Hematopoietic multipotent progenitor cell treated with erythropoietin and hydrocortisone succinate and interleukin-3 and kit ligand, for 15 days (in vitro differentiated cells): ENCODE data around the gene DRC7.
"Not testable (repeated sequence)": the region's sequence is repeated elsewhere in the genome, so short reads cannot be mapped to it uniquely, and the experiment has no call there.

Experiments used
- DNase-seq: peaks from one replicate; pipeline ENCODE4 v3.0.0-alpha.2; 2015; ENCODE audit warnings: low spot score

The DRC7 gene

DNA sequence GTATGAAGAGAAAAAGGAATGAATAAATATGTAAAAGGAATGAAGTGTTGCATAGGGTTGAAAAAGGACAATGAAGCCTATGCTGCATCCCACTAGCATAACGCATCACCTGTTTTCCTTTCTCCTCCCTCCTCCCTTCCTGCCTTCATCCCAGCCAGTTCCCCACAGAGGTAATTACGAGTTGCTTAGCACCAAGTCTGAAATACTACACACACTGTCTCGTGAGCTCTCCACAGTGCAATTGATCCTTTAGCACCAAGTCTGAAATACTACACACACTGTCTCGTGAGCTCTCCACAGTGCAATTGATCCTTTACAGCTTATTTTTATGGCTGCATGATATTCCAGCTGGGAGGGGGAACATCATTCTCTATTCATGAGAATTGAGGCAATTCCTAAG lies 1.1 kb upstream of the DRC7 start:
- no peak for DNase-seq

DNA sequence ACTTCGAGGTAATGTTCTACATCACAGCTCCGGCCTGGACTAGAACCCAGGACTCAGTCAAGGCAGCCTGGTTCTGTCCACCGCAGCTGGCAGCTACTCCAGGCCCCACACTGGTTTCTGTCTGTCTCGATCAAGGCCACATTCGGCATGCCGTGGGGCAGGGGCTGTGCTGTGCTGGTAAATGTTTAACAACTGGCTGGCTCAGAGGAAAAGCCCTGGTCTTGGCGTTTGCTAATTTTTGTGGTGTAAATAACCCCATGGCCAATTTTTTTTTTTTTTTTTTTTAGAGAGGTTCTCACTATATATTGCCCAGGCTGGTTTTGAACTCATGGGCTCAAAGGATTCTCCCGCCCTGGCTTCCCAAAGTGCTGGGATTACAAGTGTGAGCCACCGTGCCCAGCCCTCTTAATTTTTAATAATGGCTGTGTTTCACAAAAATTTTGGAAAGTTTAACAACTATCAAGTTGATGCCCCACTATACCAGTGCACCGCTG lies 328 bp upstream of the DRC7 start:
- no peak for DNase-seq

DNA sequence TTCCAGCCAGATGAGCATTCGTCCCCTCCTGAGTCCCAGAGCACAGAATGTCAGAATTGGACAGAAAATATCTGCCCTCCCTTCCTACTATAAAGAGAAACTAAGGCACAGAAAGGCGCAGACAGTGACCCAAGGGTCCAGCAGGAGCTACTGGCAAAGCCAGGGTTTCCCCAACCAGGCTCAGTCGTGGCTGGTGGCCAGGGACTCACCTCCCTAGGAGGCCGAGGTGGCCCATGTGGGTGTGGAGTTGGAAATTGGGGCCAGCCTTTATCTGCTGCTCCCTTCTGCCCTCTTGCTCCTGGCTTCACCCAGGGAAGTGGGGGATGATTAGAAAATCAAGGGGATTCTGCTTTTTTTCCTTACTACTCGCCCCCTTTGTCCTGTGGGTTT lies 1.1 kb downstream of the DRC7 start:
- peak; percentile 45 for DNase-seq

DNA sequence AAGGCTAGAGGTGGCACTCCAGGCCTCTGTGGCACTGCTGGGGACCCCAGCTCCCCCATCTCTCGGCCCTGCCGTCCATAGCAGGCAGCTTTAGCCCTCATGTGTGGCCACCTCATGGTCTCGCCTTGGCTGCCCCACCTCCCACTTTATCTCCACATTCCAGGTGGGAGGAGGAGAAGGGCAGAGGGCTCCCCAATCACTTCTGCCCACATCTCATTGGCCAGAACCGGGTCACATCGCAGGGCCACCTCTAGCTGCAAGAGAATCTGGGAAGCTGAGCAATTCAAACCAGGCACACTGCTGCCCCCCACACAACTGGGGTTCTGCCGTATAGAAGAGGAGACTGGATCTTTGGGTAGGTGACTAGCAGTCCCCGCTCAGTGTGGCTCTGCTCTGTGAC lies 1.6 kb downstream of the DRC7 start:
- no peak for DNase-seq

DNA sequence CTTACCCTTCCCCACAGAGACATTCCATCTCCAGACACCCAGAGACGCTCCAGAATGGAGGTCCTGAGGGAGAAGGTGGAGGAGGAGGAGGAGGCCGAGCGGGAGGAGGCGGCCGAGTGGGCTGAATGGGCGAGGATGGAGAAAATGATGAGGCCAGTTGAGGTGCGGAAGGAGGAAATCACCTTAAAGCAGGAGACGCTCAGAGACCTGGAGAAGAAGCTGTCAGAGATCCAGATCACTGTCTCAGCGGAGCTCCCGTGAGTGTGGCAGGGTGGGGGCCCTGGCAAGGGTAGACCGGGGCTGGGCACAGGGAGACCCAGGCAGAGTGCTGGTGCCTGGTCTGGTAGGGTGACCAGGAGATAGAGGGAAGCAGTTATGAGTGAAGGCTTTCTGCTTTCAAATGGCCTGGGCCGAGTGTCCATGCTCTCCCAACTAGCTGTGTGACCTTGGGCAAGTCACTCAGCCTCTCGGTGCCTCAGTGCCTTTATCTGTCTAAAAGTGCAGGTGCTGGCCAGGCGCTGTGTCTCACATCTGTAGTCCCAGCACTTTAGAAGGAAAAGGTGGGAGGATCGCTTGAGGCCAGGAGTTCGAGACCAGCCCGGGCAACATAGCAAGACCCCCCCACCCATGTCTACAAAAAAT lies 3.4 kb downstream of the DRC7 start:
- DNase-seq, result no peak

DNA sequence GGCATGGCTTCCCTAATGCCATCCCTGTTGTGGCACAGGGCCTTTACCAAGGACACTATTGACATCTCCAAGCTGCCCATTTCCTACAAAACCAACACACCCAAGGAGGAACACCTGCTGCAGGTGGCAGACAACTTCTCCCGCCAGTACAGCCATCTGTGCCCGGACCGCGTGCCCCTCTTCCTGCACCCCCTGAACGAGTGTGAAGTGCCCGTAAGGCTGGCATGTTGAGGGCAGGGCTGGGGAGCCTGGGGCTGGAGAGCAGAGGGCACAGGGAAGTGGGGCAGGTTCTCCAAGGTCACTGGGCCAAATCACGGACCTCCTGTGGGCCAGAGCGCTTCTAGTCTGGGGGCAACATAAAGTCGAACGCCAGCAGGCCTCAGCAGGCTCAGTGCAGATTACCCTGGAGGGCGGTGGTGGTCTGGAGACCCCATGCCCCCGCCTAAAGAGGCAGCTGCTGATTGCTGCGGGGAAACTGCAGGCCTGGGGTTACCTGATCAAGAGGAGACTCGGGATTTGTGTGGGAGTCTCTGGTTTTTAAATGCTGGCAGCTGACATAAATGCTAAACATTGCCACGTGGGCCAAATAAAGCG lies 4.3 kb downstream of the DRC7 start:
- DNase-seq, result no peak

DNA sequence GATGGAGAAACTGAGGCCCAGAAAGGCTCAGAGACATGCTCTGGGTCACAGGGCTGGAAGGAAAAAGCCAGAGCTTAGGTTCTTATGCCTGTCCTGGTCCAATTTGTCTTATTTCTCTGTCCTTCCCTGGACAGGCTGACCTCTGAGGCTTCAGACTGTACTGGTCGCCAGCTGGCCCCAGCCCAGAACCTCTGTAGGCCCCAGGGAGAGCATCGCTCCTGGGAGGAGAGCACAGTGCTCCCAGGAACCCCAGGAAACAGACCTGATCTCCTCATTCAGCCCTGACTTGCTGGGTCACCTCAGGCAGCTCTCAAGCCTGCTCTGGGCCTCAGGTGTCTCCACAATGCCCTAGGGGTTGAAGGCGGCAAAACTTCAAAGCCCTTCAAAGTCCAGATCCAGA lies 4.9 kb downstream of the DRC7 start:
- no peak for DNase-seq

DNA sequence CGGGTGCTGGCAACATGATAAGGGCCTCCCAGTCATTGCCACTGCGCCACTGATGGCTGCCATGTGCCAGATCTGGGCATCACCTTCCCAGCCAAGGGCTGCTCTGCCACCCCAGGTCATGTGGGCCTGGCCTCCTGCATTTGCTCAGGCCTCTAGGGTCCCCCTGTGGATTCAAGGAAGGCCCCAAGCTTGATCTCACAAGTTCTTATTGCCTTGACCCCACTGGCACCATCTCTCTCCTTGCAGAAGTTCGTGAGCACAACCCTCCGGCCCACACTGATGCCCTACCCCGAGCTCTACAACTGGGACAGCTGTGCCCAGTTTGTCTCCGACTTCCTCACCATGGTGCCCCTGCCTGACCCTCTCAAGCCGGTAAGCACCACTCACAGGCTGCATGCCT lies 5.3 kb downstream of the DRC7 start:
- DNase-seq, result peak; percentile 22

DNA sequence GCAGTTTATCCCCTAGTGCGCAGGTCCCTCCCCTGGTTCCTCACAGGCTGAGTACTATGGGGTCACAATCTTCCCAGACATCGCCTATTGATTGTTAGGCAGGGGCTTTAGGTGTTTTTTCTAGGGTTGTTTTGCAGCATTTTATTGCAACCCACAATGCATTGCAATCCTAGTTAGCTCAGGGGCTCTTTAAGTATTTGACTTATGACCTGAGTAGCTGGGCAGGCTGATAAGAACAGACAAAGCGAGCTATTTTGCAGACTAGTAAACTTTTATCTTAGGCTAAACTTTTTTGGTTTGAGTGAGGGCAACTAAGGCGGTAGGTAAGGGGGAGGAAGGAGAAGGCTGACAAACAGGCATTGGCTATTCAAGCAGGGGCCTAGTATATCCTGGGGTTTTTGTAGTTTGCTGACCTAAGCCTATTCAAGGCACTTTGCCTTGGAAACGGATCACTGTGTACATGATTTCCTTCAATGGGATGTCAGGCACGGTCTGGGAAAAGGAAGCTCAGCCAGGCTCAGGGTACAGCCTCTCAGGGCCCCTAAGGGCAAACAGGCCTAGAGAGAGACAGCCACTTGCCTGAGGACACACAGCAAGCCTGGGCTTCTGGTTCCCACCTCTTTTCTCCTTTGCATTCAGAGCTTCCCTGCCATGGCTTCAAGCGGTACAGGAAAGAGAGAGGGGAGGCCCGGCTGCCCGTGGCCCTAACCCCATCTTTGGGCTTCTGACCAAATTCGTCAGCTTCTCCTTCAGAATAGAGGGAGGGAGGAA lies 6.4 kb downstream of the DRC7 start:
- peak; percentile 16 for DNase-seq

DNA sequence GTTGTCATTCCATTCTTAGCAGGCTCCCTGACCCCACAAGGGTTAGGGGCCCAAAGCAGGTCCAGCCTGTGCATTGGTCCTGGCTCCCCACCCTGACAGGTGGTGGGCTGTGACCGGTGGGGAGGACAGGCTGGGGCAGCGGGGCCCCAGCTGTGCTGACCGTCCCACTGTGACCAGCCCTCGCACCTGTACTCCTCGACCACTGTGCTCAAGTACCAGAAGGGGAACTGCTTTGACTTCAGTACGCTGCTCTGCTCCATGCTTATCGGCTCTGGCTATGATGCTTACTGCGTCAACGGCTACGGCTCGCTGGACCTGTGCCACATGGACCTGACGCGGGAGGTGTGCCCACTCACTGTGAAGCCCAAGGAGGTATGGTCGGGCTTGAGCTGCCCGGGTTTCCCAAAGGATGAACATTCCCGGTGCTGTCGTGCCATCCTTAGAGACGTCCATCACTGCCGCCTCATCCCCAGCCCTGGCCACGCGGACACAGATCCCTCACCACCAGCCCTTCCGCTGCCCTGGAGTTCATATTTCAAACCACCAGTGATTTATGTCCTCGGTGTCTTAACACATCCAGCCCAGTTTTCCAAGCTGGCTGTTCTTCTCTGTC lies 7.3 kb downstream of the DRC7 start:
- no peak for DNase-seq

DNA sequence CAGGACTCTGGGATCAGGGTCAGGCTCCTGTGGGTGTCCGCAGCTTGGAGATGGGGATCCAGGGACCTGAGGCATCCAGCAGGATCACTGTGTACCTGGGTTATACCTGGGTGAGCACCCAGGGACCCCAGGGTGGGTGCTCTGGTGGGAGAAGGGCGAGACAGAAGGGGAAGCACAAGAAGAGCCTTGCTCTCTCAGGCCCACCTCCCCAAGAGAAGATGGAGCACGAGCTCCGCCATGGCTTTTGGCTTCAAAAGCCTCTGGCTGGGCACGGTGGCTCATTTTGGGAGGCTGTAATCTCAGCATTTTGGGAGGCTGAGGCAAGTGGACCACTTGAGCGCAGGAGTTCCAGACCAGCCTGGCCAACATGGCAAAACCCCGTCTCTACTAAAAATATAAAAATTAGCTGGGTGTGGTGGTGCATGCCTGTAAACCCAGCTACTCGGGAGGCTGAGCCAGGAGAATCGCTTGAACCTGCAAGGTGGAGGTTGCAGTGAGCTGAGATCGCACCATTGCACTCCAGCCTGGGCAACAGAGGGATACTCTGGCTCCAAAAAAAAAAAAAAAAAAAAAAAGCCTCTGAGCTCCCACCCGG lies 8.9 kb downstream of the DRC7 start:
- no peak for DNase-seq

DNA sequence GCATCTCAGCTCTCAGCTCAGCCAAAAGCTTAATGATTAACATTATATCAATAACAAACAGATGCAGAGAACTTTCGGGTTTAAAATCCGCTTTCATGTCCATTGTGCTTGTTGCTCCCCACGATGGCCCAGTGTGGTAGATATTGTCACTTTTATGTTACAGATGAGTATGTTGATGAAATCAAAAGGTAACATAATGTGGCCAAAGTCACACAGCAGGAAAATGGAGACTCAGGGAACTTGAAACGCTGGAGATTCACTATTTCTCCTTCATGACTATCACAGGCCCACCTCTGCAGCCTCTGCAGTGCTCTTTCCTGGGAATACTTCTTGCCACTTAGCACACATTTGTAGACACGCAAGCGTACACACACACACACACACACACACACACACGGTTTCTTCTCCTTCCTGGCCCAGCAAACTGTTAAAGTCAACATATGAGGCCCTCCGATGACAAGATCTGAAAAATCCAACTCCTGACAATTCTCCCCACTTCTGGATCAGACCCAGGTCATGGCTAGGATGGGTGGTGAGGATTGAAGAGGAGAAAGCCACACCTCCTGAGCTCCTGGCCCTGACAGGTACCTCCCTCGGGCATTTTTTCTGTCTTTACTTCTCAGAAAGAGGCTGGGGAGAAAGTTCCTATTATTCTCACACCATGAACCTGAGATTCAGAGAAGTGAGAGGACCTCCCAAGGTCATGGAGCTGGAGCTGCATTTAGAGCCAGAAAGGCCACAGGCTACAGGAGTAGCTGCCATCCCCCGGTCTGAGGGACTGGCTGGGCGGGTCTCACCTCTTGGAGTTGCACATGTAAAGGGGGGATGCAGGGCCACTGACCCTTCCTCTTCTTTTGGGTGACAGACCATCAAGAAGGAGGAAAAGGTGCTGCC lies 9.7 kb downstream of the DRC7 start:
- DNase-seq, result no peak

DNA sequence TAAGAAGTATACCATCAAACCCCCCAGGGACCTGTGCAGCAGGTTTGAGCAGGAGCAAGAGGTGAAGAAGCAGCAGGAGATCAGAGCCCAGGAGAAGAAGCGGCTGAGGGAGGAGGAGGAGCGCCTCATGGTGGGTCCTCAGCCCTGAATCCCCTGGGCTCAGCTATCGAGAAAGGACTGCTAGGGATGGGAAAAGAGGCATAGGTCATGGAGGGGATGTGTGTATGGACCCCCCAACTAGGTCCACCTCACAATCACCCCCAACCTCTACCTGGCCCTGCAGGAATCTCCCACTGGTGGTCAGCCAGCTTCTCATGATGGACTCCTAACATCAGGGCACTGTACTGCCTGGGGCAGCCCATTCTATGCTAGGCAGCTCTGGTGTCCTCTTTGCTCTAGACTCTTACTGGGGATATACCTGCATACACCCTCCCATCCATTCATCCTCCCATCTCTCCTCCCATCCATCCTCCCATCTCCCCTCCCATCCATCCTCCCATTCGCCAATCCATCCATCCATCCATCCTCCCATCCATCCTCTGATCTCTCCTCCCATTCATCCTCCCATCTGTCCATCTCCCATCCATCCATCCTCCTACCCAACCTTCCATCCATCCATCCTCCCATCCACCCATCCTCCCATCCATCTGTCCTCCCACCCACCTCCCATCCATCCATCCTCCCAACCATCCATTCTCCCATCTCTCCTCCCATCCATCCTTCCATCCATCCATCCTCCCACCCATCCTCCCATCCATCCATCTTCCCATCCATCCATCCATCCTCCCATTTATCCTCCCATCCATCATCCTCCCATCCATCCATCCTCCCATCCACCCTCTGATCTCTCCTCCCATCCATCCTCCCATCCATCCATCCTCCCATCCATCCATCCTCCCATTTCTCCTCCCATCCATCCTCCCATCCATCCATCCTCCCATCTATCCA lies 10.6 kb downstream of the DRC7 start:
- no peak for DNase-seq

DNA sequence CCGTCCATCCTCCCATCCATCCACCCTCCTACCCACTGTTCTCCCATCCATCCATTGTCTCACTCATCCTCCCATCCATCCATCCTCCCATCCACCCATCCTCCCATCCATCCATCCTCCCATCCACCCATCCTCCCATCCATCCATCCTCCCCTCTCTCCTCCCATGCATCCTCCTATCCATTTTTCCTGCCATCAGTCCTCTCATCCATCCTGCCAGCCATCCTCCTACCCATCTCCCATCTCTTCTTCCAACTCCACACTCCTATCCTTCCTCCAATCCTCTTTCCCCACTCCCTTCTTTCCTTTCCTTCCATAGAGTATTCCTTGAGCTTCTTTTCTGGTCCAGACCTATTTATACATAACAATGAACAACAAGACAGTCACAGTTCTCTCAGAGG lies 12.1 kb downstream of the DRC7 start:
- DNase-seq, result no peak

DNA sequence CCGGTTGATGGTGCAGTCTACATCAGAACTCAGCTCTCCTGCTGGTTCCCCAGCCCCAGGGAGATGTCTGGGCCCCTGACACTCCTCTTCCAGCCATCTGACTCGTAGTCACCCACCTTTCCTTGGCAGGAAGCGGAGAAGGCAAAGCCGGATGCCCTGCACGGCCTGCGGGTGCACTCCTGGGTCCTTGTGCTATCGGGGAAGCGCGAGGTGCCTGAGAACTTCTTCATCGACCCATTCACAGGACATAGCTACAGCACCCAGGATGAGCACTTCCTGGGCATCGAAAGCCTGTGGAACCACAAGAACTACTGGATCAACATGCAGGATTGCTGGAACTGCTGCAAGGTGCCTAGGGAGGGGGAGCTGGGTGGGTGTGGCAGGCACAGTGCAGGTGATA lies 12.7 kb downstream of the DRC7 start:
- DNase-seq, result no peak

DNA sequence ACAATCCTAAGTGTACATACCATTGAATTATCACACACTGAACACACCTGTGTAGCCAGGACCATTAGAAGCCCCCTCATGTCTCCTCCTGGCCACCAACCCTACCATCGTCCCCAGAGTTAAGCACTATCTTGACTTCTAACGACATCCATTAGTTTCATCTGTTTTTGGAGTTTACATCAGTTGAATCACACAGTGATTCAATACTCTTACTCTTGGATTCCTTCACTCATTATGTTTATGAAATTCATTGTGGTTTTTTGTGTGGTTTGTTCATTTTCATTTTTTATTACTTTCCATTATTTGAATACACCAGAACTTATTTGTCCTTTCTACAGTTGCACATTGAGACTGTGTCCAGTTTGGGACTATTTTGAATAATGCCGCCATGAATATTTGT lies 13.6 kb downstream of the DRC7 start:
- no peak for DNase-seq

DNA sequence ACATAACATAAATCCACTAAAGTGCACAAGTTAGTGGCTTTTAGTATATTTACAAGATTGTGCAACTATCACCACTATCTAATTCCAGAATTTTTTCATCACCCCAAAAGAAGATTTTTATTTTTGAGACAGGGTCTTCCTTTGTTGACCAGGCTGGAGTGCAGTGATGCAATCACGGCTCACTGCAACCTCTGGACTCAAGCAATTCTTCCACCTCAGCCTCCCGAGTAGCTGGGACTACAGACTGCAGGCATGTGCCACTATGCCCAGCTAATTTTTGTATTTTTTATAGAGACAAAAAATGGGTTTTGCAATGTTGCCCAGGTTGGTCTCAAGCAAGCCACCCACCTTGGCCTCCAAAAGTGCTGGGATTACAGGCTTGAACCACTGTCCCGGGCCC lies 15.1 kb downstream of the DRC7 start:
- no peak for DNase-seq

DNA sequence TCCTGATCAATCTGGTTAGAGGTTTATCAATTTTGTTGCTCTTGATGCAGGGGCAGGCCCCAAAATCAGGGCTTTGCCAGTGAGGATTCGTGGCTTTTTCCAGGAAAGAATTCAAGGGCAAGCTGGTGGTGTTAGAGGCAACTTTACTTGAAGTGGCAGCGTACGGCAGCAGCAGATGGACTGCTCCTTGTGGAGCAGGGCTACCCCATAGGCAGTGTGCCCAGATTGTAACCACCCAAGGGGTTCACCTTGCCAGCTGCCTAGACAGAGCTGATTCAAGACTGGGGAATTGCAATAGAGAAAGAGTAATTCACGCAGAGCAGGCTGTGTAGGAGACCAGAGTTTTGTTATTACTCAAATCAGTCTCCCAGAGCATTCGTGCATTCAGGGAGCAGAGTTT lies 16.7 kb downstream of the DRC7 start:
- no peak for DNase-seq

DNA sequence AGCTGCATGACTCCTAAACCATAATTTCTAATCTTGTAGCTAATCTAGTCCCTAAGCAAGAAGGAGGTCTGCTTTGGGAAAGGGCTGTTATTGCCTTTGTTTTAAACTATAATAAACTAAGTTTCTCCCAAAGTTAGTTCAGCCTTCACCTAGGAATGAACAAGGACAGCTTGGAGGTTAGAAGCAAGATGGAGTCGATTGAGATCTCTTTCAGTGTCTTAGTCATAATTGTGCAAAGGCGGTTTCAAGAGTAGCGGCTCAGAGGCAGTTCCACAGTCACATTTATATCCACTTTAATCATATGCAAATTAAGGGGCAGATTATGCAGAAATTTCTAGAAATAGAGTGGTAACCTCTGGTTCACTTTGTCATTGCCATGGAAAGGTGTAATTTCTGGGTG lies 17.4 kb downstream of the DRC7 start:
- DNase-seq, result no peak

DNA sequence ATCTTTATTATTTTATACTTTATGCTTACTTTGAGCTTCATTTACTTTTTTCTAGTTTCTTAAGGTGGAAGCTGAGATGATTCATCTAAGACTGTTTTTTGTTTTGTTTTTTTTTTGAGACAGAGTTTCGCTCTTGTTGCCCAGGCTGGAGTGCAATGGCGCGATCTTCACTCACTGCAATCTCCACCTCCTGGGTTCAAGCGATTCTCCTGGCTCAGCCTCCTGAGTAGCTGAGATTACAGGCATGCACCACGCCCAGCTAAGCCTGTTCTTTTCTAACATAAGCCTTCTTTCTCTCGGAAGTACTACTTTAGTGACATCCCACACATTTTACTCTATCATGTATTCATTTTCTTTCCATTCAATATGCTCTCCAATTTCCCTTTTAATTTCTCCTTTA lies 18.0 kb downstream of the DRC7 start:
- not testable (repeated sequence) for DNase-seq
